ENCODE results near the gene EBF3.

- no peak for TF ChIP-seq CTCF (IDR thresholded peaks at IDR 0.05)
- TF ChIP-seq POLR2A (IDR thresholded peaks at IDR 0.05) = no peak
Observed at GRCh38 chr10:129952378-129953118, 11.5 kb downstream of the EBF3 start.
